Small intestine (tissue), 7 donors: Measurements from ENCODE around the gene CCDC146. TPM values are rescaled to one million over a fixed set of nuclear protein-coding genes. Genes with fewer than 3 reads are reported as not detected.

Experiments
- DNase-seq, 2 donors: peaks; one replicate each; pipeline versions ENCODE4 v3.0.0 to v3.0.0-alpha.2; 2013
- FAIRE-seq: peaks from 2 replicates; lab custom pipeline; 2012; peaks lifted over from hg19 to GRCh38; lab: Jason Lieb, UNC
- H3K27ac ChIP-seq, 3 donors: one replicate each; pipeline ENCODE4 v1.5.1; 2013; ENCODE audit warnings: low read length in 2 of 3, mild to moderate bottlenecking in 2 of 3, control low read depth in 1 of 3, inconsistent platforms in 1 of 3, low read depth in 1 of 3, moderate library complexity in 1 of 3
- H3K27me3 ChIP-seq, 3 donors: one replicate each; pipeline ENCODE4 v1.6.1; 2013; ENCODE audit warnings: low read length in 3 of 3, inconsistent platforms in 1 of 3; ENCODE audit not compliant: control insufficient read depth in 3 of 3, insufficient read depth in 3 of 3
- H3K36me3 ChIP-seq, 3 donors: one replicate each; pipeline ENCODE4 v1.6.1; 2013; ENCODE audit warnings: low read length in 3 of 3, inconsistent platforms in 1 of 3, low read depth in 1 of 3, mild to moderate bottlenecking in 1 of 3, moderate library complexity in 1 of 3; ENCODE audit not compliant: control insufficient read depth in 3 of 3, insufficient read depth in 2 of 3
- H3K4me1 ChIP-seq, 3 donors: one replicate each; pipeline ENCODE4 v1.6.1; 2013; ENCODE audit warnings: low read length in 2 of 3, inconsistent platforms in 1 of 3, low read depth in 1 of 3, mild to moderate bottlenecking in 1 of 3, moderate library complexity in 1 of 3; ENCODE audit not compliant: control insufficient read depth in 3 of 3, insufficient read depth in 2 of 3
- H3K4me3 ChIP-seq, 3 donors: one replicate each; pipeline ENCODE4 v1.5.1; 2013; ENCODE audit warnings: low read length in 3 of 3, control low read depth in 1 of 3, inconsistent platforms in 1 of 3, low read depth in 1 of 3, mild to moderate bottlenecking in 1 of 3, moderate library complexity in 1 of 3
- H3K9me3 ChIP-seq, 2 donors: one replicate each; pipeline ENCODE4 v1.6.1; 2013; ENCODE audit warnings: low read depth in 1 of 2, low read length in 1 of 2; ENCODE audit not compliant: control insufficient read depth in 2 of 2, insufficient read depth in 1 of 2
- WGBS, 3 donors: extraction: QIAGEN DNeasy Blood & Tissue Kit; methylation state at CpG; one replicate each; pipeline ENCODE4 v1.1.7; 2013; 5-methylcytosine and 5-hydroxymethylcytosine counted together
- polyA plus RNA-seq, 4 donors: library from polyadenylated mRNA; stranded (reverse) in 3 of 4; unstranded in 1 of 4; fragments of 200-250 nt in 3 of 4; fragments of 120-200 nt in 1 of 4; gene quantifications; one replicate each; pipeline versions ENCODE4 v1.2.1 to v1.2.3, GENCODE V29; 2013
- donor health status: healthy with polysubstance abuse.
- donor health status: control.
- donor health status: control.
- donor health status: Bipolar disorder and iron deficiency.
- donor health status: healthy.

CCDC146 gene
- polyA plus RNA-seq, 4 donors, result 2.4 to 7.5 (median 6.5) TPM

GRCh38 chr7:77288676-77289320 lies 166.4 kb downstream of the CCDC146 start:
- Histone ChIP-seq H3K4me1 (no peaks in the 10 kb centered on the region), H3K9me3 (no peaks in the 10 kb centered on the region), H3K4me3 (no peak overlapping the region), H3K27ac (no peak overlapping the region), H3K36me3 (peaks cover 0 to 8% (median 2%) of the 10 kb centered on the region in 3 donors), H3K27me3 (no peaks in the 10 kb centered on the region)
- FAIRE-seq (no peak), DNase-seq (no peak)
- WGBS, 3 donors, result 75 to 86% (median 78%) methylated on average over 7 of the region's 7 CpGs

- FAIRE-seq, result no peak
- no peaks in the 10 kb centered on the region for H3K4me1 ChIP-seq
- H3K9me3 ChIP-seq, result no peaks in the 10 kb centered on the region
- DNase-seq, result no peak
- H3K4me3 ChIP-seq, result no peak overlapping the region
- H3K27me3 ChIP-seq, result no peaks in the 10 kb centered on the region
- H3K27ac ChIP-seq, result no peak overlapping the region
- 97 to 100% (median 98%) methylated on average over 3 of the region's 3 CpGs for WGBS, 3 donors
- peaks cover 0 to 8% (median 2%) of the 10 kb centered on the region in 3 donors for H3K36me3 ChIP-seq
Measured at GRCh38 chr7:77289387-77289786, 167.0 kb downstream of the CCDC146 start.

DNA sequence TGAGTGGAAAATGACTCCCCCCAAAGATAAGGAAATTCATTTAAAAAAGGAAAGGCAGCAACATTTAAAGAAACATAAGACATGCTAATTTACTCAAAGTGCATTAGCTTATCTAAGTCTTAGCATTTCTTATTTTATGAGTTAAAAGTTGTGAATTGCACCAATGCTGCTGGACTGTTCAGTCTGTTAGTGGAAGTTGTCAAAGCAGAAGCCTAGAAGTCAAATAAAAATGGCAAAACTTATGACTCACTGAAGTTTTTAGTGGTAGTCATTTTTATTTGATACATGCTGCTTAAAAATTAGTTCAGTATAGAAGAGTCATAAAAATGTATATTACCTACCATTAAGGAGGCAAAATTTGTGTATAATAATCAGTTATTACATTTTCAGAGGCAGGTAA lies 168.0 kb downstream of the CCDC146 start:
- H3K9me3 ChIP-seq, result no peaks in the 10 kb centered on the region
- FAIRE-seq (no peak), DNase-seq (no peak)
- H3K27me3 ChIP-seq, result no peaks in the 10 kb centered on the region
- H3K4me1 ChIP-seq, result no peaks in the 10 kb centered on the region
- peaks cover 0 to 11% (median 2%) of the 10 kb centered on the region in 3 donors for H3K36me3 ChIP-seq
- no peak overlapping the region for H3K27ac ChIP-seq
- no peak overlapping the region for H3K4me3 ChIP-seq

- Histone ChIP-seq H3K27me3 (no peaks in the 10 kb centered on the region), H3K4me1 (no peaks in the 10 kb centered on the region), H3K4me3 (peak overlapping the region in 1 of 3 donors; percentile 4), H3K9me3 (no peaks in the 10 kb centered on the region), H3K27ac (no peak overlapping the region), H3K36me3 (peaks cover 0 to 6% (median 2%) of the 10 kb centered on the region in 3 donors)
- no peak for FAIRE-seq
- no peak for DNase-seq
- WGBS, 3 donors, result 78 to 91% (median 87%) methylated on average over 4 of the region's 4 CpGs
Measured at GRCh38 chr7:77293046-77293445, 170.6 kb downstream of the CCDC146 start.

DNA sequence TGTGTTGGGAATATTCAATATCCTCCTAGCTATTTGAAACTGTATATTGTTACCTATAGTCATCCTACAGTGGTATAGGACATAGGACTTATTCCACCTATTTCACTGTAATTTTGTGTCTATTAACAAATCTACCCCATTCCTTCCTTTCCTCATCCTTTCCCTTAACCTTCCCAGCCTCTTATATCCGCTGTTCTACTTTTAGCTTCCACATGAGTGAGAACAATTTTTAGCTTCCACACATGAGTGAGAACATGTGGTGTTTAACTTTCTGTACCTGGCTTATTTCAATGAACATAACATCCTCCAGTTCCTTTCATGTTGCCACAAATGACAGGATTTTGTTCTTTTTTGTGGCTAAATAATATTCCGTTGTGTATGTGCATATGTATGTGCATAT lies 173.1 kb downstream of the CCDC146 start:
- peaks cover 0 to 2% (median 0%) of the 10 kb centered on the region in 3 donors for H3K36me3 ChIP-seq
- no peak overlapping the region for H3K27ac ChIP-seq
- H3K4me1 ChIP-seq, result no peaks in the 10 kb centered on the region
- no peaks in the 10 kb centered on the region for H3K27me3 ChIP-seq
- H3K4me3 ChIP-seq, result no peak overlapping the region
- no peak for FAIRE-seq
- no peak for DNase-seq
- 94 to 96% (median 95%) methylated on average over 2 of the region's 2 CpGs for WGBS, 3 donors
- no peaks in the 10 kb centered on the region for H3K9me3 ChIP-seq

DNA sequence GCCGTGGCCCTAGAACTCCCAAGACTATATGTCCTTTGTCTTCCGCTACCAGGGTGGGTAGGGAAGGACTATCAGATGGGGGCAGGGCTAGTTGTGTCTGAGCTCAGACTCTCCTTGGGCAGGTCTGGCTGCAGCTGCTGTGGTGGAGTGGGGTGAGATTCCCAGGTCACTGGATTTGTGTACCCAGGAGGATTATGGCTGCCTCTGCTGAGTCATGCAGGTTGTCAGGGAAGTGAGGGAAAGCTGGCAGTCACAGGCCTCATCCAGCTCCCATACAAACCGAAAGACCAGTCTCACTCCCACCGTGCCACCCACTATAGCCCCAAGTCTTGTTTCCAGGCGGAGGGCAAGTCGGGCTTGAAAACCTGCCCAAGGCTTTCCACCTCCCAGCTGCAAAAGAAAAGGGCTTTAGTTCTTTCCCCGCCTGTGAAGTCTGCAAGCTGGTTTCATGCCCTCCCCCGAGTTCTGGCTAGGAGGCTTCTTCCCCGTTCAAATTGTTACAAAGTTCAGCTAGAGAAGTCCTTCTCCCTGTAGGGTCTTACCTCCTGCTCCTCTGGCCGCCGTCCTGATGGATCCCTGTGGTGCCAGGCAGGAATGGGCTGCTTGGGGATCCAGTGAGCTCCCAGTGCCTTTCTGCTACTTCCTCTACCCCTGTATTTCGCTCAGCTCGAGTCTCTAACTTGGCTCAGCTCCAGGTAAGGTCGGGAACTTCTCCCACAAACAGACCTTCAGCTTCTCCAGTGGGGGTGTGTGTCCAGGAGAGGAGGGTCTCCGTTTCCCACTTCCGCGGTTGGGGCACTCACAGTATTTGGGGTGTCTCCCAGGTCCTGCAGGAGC lies 184.0 kb downstream of the CCDC146 start:
- Histone ChIP-seq H3K4me1 (no peaks in the 10 kb centered on the region), H3K36me3 (peaks cover 0 to 8% (median 0%) of the 10 kb centered on the region in 3 donors), H3K27me3 (no peaks in the 10 kb centered on the region), H3K9me3 (peaks cover 0 to 17% of the 10 kb centered on the region in 2 donors), H3K27ac (no peak overlapping the region), H3K4me3 (no peak overlapping the region)
- WGBS, 3 donors, result 84 to 89% (median 89%) methylated on average over 17 of the region's 17 CpGs
- FAIRE-seq (no peak), DNase-seq (peak in 1 of 2 donors; percentile 6)

- Histone ChIP-seq H3K9me3 (peaks cover 0 to 14% of the 10 kb centered on the region in 2 donors), H3K4me3 (no peak overlapping the region), H3K4me1 (no peaks in the 10 kb centered on the region), H3K27me3 (no peaks in the 10 kb centered on the region), H3K36me3 (peaks cover 2 to 10% (median 3%) of the 10 kb centered on the region in 3 donors), H3K27ac (no peak overlapping the region)
- DNase-seq (no peak), FAIRE-seq (no peak)
- WGBS, 3 donors, result 86 to 92% (median 90%) methylated on average over 4 of the region's 4 CpGs
Measured at GRCh38 chr7:77308792-77309191, 186.4 kb downstream of the CCDC146 start.

DNA sequence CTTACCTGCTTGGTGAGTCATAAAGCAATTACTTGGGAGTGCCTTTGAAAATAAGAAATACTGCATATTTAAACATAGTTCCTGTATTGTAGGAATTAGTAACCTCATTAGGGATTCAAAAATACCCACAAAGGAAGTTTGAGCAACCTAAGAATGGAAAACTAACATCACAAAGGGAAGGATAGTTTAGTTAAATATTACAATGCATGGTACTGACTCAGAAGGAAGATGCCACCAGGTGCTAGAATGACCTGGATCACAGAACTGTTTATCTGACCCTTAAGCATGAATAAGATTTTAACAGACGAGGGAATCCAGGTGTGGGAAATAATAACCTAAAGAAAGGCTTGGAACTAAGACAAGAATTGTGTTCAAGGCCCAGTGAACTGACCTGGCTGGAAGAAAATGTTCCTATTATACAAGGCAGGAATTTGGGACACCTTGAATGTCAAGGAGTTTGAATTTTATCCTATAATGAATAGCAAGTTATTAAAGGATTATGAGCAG lies 187.4 kb downstream of the CCDC146 start:
- Histone ChIP-seq H3K27ac (no peak overlapping the region), H3K9me3 (peaks cover 0 to 10% of the 10 kb centered on the region in 2 donors), H3K4me3 (no peak overlapping the region), H3K4me1 (no peaks in the 10 kb centered on the region), H3K36me3 (peaks cover 2 to 14% (median 8%) of the 10 kb centered on the region in 3 donors), H3K27me3 (no peaks in the 10 kb centered on the region)
- no peak for FAIRE-seq
- WGBS, 3 donors, result 52 to 75% (median 66%) methylated on average over 1 of the region's 1 CpG
- DNase-seq, result no peak
